K562 (cell line): ENCODE measurements around the gene MYO16.

ENCODE experiments used
- HMG20B ChIP-seq: fragments of 250-450 bp; sonication (Bioruptor Pico); IDR thresholded peaks from 2 replicates; pipeline ENCODE4 v1.5.0; 2021; ENCODE audit warnings: mild to moderate bottlenecking
- MYBL2 ChIP-seq, 2 experiments: fragments of 450-650 bp in 1 of 2; sonication (generic) in 1 of 2; formaldehyde crosslinking in 1 of 2; IDR thresholded peaks; 2 replicates each; pipeline versions ENCODE4 v1.6.1 to v1.8.1; 2017 to 2022; ENCODE audit warnings: borderline replicate concordance in 1 of 2, inconsistent platforms in 1 of 2, low read depth in 1 of 2, mild to moderate bottlenecking in 1 of 2, missing genetic modification reagents in 1 of 2, moderate library complexity in 1 of 2
- PHF20 ChIP-seq: fragments of 450-650 bp; IDR thresholded peaks from 2 replicates; pipeline ENCODE4 v1.6.1; 2018; ENCODE audit not compliant: partially characterized antibody
- YY1 ChIP-seq, 3 experiments: IDR thresholded peaks; 2 replicates each; pipeline ENCODE4 v1.6.1; 2011; ENCODE audit warnings: low read length in 2 of 3, mild to moderate bottlenecking in 2 of 3, moderate library complexity in 2 of 3, borderline replicate concordance in 1 of 3, control low read depth in 1 of 3, low read depth in 1 of 3; ENCODE audit not compliant: insufficient read depth in 3 of 3, insufficient replicate concordance in 2 of 3, control insufficient read depth in 1 of 3, insufficient read length in 1 of 3; ENCODE audit errors: extremely low read depth in 1 of 3

DNA sequence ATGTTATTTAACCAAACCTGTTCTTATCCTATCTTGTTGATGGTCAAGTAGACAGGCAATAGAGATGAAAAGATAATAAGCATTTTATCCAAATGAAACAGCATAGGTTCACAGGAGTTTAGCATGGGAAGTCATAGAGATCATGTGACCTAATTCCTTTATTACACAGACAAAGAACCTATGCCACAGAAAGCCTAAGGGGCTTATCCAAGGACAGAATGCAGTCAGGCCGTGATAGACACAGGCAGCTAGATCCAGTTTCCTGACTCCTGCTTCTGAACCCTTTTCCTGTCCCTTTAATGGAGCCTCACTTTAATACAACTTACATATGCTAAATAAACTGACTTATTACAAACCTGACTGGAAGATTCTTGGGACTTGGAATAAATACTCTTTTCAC is 624.9 kb downstream of the MYO16 start:
- TF ChIP-seq MYBL2 (IDR thresholded peaks at IDR 0.05; ENCODE audit: low read depth), result no peak
- no peak for TF ChIP-seq MYBL2 (CRISPR knock-in tag; IDR thresholded peaks at IDR 0.05; ENCODE audit: borderline replicate concordance)
- no peak for TF ChIP-seq PHF20
- TF ChIP-seq YY1 (IDR thresholded peaks at IDR 0.05; ENCODE audit: borderline replicate concordance in 1 of 3, control insufficient read depth in 1 of 3, extremely low read depth in 1 of 3, insufficient read depth in 3 of 3, insufficient read length in 1 of 3, insufficient replicate concordance in 2 of 3, low read depth in 1 of 3, low read length in 2 of 3), result no peak
- no peak for TF ChIP-seq HMG20B (CRISPR knock-in tag)
